Raji (cell line): Measurements from ENCODE around the gene PHC1.

Source experiments
- POLR2A ChIP-seq: IDR thresholded peaks from 2 replicates; pipeline ENCODE4 v1.6.1; 2011; ENCODE audit warnings: low read depth, low read length, control low read depth; ENCODE audit not compliant: insufficient read depth

The PHC1 gene

GRCh38 chr12:8943565-8944186 is 29.4 kb downstream of the PHC1 start:
- no peak for TF ChIP-seq POLR2A

- no peak for TF ChIP-seq POLR2A
These were observed 32.4 kb downstream of the PHC1 start for GRCh38 chr12:8946733-8947132.

GRCh38 chr12:8947737-8948136 is 33.4 kb downstream of the PHC1 start:
- TF ChIP-seq POLR2A = no peak

DNA sequence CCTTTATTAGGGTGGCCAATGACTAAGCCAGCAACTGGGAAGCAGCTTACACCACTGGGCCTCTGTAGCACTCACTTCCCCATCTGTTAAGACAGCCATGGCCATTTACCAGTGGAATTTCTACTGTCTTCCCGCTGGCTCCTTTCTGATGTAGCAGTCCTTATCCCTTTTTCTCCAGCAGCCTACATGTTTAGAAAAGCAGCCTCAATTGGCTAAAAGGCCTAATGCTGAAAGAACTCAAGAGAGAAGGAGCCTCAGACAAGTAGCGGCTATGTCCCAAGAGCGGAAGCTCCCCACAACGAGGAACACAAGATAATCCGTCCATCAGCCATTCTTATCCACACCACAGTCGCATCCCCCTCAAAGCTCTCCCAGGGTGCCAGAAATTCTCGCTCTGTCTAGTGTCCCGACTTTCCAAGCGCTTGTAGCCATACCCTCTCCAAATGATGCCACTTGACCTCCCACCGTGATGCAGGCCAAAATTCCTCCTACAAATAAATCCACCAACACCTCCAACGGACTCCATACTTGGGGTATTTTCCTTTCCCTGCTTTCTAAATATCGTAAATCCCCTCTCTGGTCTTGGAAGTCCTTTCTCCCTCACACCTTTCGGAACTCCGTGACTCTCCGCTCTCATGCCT is 34.5 kb downstream of the PHC1 start:
- no peak for TF ChIP-seq POLR2A

GRCh38 chr12:8949342-8950220 is 35.3 kb downstream of the PHC1 start, which contains the start of gene M6PR:
Gene M6PR (minus strand): TSS chr12:8949645. CDS start chr12:8946404, 3,241 bp downstream.
- peak; percentile 85 for TF ChIP-seq POLR2A

GRCh38 chr12:8950221-8950527 is 35.9 kb downstream of the PHC1 start:
- TF ChIP-seq POLR2A = no peak

DNA sequence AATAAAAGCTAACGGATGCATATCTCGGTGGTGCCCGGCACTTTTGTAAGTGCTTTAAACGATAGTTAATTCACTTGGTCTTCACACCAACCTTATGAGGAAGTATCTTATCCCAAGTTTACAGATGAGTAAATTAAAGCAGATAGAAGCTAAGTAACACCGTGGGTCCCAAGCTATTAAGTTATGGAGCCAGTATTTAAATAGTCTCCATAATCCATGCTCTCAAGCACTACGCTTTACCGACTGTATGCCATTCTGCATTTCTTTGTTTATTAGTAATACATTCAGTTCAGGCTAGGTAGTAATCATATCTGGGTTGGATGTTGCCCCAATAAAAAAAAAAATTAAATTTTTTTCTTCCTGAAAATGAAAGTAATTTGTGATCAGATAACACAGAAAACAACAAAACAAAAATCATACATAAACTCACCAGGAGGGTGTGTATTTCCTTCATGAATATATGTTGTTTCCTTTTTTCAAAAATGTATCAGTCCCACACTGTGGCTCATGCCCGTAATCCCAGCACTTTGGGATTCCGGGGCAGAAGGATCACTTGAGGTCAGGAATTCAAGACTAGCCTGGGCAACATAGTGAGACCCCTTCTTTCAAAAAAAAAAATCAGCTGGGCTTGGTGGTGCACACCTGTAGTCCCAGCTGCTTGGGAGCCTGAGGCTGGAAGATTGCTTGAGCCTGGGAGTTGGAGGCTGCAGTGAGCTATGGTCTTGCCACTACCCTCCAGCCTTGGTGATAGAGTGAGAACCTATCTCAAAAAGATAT is 36.6 kb downstream of the PHC1 start:
- TF ChIP-seq POLR2A = no peak

DNA sequence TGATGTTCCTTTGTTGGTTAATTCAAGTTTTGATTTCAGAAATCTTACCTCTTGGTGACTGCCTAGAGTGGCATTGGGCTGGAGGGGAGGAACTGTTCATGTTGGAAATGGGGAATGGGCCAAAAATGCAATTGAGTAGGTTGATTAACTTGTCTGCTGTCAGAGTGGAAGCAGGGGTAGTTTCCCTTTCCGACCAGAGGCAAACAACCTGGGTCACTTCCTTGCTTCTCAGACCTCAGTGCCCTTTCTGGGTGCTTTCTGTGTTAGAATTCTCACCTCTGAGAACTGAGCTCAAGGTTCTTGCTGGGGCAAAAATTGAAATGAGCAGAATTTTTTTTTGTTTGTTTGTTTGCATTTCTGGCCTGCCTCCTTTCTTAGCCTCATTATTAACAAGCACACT is 37.4 kb downstream of the PHC1 start:
- TF ChIP-seq POLR2A = no peak

DNA sequence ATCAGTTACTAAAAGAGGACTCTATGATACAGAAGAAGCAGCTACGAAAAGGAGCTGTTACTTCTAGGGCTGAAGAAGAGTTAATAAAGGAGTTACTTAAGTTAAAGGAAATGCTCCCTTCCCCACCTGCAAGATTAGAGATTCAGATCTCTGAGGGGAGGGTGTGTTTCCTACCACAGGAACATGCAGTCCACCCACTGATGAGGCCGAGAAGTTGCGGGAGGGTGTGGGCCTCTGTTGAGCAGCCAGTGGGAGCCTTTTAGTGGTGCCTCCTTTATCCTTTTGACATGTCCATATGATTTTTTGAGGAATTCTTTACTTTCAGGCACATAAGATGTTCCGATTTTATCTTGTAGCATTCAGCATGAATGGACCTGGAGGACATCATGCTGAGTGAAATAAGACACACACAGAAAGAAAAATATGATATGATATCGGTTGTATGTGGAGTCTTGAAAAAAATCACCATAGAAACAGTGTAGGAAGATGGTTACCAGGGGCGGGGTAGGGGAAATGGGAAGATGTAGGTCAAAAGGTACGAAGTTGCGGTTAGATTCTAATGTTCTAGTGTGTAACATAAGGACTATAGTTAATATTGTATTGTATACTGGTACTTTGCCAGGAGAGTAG is 39.6 kb downstream of the PHC1 start:
- TF ChIP-seq POLR2A = no peak

DNA sequence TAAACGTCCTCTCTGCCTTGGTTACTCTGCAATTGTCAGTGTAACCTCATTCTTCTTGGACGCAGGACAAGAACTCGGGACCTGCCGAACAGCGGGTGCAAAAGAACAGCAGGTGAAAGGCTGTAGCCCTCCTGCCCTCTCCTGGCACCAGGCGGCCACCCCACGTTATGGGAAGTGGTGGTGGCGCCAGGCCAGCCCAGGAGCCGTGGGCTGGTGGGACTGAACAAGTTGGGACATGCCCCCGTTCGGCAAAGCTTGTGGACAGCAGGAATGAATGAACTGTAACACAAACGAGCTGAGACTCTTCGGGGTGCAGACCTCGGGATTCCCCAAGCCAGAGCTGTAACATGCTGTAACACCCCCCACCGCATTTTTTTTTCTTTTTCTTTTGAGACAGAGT is 41.8 kb downstream of the PHC1 start:
- no peak for TF ChIP-seq POLR2A

DNA sequence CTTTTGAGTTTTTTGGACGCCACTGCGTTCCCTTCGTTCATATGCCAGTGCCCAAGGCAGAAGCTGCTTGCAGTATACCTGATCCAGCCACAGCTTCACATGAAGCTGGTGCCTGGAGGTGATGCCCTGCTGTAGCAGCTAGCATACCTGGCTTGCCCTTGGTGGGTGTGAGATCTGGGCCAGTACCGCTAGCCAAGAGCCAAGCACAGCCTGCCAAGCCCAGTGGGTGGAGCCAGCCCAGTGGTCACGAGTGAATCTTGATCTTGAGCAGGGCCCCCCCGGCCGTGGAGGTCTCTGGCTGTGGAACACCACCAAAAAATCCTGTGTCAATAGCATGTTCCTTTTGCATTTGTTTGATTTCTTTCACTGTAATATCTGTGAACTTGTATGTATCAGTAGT is 42.5 kb downstream of the PHC1 start:
- no peak for TF ChIP-seq POLR2A

GRCh38 chr12:8957561-8957960 is 43.3 kb downstream of the PHC1 start:
- no peak for TF ChIP-seq POLR2A

DNA sequence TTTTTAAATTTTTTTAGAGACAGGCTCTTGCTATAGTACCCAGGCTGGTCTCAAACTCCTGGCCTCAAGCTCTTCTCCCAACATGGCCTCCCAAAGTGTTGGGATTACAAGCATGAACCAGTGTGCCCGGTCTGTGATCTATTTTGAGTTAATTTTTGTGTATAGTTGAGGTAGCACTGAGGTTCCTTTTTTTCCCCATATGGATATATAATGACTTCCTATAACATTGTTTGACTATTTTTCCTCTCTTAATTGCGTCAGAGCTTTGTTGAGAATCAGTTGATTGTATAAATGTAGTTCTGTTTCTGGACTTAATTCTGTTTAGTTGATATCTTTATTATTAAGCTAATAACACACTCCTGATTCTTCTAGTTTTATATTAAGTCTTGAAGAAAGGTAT is 43.8 kb downstream of the PHC1 start:
- no peak for TF ChIP-seq POLR2A

- TF ChIP-seq POLR2A = no peak
These were observed 45.9 kb downstream of the PHC1 start for GRCh38 chr12:8960176-8960575.

GRCh38 chr12:8968761-8969160 is 54.5 kb downstream of the PHC1 start:
- no peak for TF ChIP-seq POLR2A

DNA sequence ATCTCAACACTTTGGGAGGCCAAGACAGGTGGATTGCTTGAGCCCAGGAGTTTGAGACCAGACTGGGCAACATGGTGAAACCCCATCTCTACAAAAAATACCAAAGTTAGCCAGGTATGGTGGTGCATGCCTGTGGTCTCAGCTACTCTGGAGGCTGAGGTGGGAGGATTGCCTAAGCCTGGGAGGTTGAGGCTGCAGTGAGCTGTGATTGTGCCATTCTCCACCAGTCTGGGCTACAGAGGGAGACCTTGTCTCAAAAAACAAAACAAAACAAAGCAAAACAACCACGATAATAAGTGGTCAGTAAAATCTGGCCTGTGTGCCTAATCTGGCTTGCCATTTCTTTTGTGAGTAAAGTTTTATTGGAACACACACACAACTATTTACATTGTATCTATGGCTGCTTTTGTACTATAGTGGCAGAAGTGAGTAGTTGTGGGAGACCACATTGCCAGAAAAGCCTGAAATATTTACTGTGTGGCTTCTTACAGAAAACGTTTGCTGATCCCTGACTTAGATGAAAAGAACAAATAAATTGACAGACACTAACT is 55.6 kb downstream of the PHC1 start:
- no peak for TF ChIP-seq POLR2A
